ENCODE data around the gene BCKDHB. TPM values are rescaled to one million over a fixed set of nuclear protein-coding genes. Genes with fewer than 3 reads are reported as not detected.

BCKDHB gene
- total and polyA plus RNA-seq, 5 donors: 10.9 to 23.9 (median 17.9) TPM

DNA sequence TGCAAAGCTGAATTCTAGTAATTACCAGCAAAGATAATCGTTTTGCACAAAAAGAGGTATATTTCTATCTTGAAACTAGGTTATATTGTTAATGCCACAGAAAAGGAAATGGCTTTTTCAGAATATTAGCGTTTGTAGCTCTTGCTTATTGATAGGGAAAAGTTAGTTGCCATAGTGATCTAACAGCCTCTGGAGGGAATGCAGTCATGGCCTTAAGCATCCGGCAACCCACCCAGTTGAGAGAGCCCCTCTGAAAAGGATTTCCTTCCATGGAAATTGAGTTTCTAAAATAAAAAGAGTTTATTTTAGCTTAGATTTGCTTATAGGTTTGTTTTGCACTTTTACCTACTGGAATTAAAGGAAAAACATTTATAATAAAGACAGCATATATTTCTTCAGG, 224.5 kb downstream of the BCKDHB start:
- H3K4me1 ChIP-seq (ENCODE audit: control insufficient read depth, insufficient read depth, low read length): no peaks in the 10 kb centered on the region
- intact Hi-C loops (cut with DNase I): no loop called here
- 53% methylated on average over 3 of the region's 3 CpGs for WGBS

DNA sequence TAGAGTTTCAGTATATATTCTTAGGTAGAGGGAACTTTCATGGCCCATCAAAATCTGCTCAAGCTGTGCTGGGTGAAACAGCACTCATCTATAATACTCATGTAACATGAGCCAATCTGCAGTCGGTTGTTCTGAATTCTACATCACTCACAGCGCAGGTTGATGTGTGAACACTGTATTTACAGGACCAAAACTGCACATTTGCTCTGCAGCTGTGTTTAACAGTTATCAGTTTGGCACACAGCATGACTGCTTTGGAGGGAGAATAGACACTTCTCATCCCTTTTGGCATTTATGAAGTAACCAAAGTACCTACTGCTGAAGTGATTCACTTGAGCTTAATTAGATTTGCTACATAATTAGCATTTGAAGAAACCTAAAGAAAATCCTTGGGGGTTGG, 225.1 kb downstream of the BCKDHB start:
- Histone ChIP-seq H3K27ac (ENCODE audit: low read length) (no peak overlapping the region), H3K27me3 (ENCODE audit: control insufficient read depth, insufficient read depth) (no peaks in the 10 kb centered on the region), H3K4me1 (ENCODE audit: control insufficient read depth, insufficient read depth, low read length) (no peaks in the 10 kb centered on the region), H3K4me3 (ENCODE audit: low read length) (no peak overlapping the region), H3K9me3 (ENCODE audit: control insufficient read depth, low read length) (no peaks in the 10 kb centered on the region)
- intact Hi-C loops (cut with DNase I): no loop called here
- 46% methylated on average over 2 of the region's 2 CpGs for WGBS
- no peak for DNase-seq
- no peak for ATAC-seq

More for the DNA sequence above, 224.5 kb downstream of the BCKDHB start:
- H3K9me3 ChIP-seq (ENCODE audit: control insufficient read depth, low read length): no peaks in the 10 kb centered on the region
- H3K27me3 ChIP-seq (ENCODE audit: control insufficient read depth, insufficient read depth): no peaks in the 10 kb centered on the region
- ATAC-seq (no peak), DNase-seq (no peak)
- H3K27ac ChIP-seq (ENCODE audit: low read length): no peak overlapping the region
- H3K4me3 ChIP-seq (ENCODE audit: low read length): no peak overlapping the region

DNA sequence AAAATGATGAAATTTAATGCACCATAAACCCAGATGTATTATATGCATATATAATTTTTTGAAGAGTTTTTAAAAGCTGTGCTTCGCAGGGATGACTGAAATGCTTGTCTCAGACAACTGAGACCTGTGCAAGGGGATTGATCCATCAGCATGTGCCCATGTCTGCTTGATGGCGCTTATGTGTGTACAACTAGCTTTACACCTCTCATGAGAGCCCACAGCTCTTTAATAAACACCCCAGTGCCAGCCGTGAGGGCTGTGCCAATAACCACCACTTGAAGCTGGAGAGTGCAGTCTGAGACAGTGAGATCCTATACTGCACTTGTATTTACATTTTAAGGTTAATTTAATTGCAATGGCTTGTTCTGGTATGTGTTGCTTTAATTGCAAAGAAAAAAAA, 225.5 kb downstream of the BCKDHB start:
- intact Hi-C loops (cut with DNase I): no loop called here
- H3K4me3 ChIP-seq (ENCODE audit: low read length): no peak overlapping the region
- ATAC-seq (no peak), DNase-seq (peak in 1 of 3 donors; percentile 12)
- H3K4me1 ChIP-seq (ENCODE audit: control insufficient read depth, insufficient read depth, low read length): no peaks in the 10 kb centered on the region
- WGBS: 60% methylated on average over 3 of the region's 3 CpGs
- no peak overlapping the region for H3K27ac ChIP-seq (ENCODE audit: low read length)
- H3K27me3 ChIP-seq (ENCODE audit: control insufficient read depth, insufficient read depth): no peaks in the 10 kb centered on the region
- H3K9me3 ChIP-seq (ENCODE audit: control insufficient read depth, low read length): no peaks in the 10 kb centered on the region

DNA sequence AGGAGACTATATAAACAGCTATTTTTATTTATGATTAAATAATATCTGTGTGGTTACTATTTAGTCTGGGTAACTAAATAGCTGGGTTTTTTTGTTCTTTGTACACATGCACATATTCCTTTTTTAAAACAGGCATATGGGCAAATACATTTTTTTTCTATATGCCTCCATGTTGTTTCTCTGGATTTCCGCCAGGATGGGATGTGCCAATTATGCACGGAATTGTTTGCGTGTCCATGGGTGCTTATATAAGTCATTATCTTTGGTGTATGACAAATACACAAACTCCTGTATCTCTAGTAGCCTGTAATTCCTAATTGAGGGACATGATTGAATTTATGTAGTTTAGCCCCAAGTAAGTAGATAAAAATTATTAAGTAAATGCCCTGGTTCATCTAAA, 226.9 kb downstream of the BCKDHB start:
- intact Hi-C loops (cut with DNase I): no loop called here
- 62% methylated on average over 3 of the region's 3 CpGs for WGBS
- no peaks in the 10 kb centered on the region for H3K4me1 ChIP-seq (ENCODE audit: control insufficient read depth, insufficient read depth, low read length)
- ATAC-seq: no peak
- no peak overlapping the region for H3K27ac ChIP-seq (ENCODE audit: low read length)
- H3K27me3 ChIP-seq (ENCODE audit: control insufficient read depth, insufficient read depth): no peaks in the 10 kb centered on the region
- no peaks in the 10 kb centered on the region for H3K9me3 ChIP-seq (ENCODE audit: control insufficient read depth, low read length)
- no peak for DNase-seq
- no peak overlapping the region for H3K4me3 ChIP-seq (ENCODE audit: low read length)

DNA sequence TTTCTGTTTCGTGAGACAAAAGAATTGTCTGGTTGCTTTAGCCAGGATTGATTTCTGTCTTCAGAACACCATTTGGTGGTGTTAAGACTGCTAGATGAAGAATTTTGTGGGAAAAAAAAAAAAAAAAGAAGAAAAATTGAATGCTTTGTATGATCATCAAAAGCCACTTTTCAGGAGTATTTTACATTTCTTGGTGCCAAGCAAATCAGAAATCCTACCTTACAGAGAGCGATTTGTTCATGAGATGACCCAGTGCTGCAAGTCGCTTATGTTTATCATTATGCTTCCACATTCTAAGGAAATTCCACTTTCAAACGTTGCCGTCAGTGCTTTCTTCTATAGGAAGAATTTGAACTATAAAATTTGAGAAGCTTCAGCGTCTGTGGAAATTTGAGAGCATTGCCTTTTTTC, 228.7 kb downstream of the BCKDHB start:
- intact Hi-C loops (cut with DNase I): no loop called here
- 47% methylated on average over 6 of the region's 6 CpGs for WGBS
- H3K4me3 ChIP-seq (ENCODE audit: low read length): peak overlapping the region; percentile 50

DNA sequence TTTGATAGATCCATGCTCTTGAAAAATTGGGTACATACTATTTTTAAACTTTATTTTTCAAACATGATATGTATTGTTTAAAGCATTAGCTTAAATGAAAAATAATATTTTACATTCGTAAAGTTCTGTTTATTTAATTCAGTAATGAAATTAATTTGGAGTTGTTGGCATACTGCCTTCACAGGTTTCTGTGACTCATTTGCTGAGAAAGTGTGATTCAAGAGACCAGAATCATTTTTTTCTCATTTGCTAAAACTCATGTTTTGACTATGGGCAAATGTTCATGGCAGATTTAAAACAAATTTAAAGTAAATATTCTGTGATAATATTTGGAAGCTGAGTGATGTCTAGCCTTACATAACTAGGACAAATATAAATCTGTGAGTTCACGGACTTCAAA, 230.4 kb downstream of the BCKDHB start:
- H3K27me3 ChIP-seq (ENCODE audit: control insufficient read depth, insufficient read depth): no peaks in the 10 kb centered on the region
- H3K4me1 ChIP-seq (ENCODE audit: control insufficient read depth, insufficient read depth, low read length): no peaks in the 10 kb centered on the region
- no peaks in the 10 kb centered on the region for H3K9me3 ChIP-seq (ENCODE audit: control insufficient read depth, low read length)
- no peak for ATAC-seq
- no peak overlapping the region for H3K27ac ChIP-seq (ENCODE audit: low read length)
- no peak for DNase-seq
- H3K4me3 ChIP-seq (ENCODE audit: low read length): no peak overlapping the region
- 72% methylated on average over 2 of the region's 2 CpGs for WGBS
- intact Hi-C loops (cut with DNase I): no loop called here

More for the DNA sequence above, 228.7 kb downstream of the BCKDHB start:
- H3K27me3 ChIP-seq (ENCODE audit: control insufficient read depth, insufficient read depth): no peaks in the 10 kb centered on the region
- DNase-seq: no peak
- no peaks in the 10 kb centered on the region for H3K4me1 ChIP-seq (ENCODE audit: control insufficient read depth, insufficient read depth, low read length)
- no peak for ATAC-seq
- H3K27ac ChIP-seq (ENCODE audit: low read length): no peak overlapping the region
- H3K9me3 ChIP-seq (ENCODE audit: control insufficient read depth, low read length): no peaks in the 10 kb centered on the region

DNA sequence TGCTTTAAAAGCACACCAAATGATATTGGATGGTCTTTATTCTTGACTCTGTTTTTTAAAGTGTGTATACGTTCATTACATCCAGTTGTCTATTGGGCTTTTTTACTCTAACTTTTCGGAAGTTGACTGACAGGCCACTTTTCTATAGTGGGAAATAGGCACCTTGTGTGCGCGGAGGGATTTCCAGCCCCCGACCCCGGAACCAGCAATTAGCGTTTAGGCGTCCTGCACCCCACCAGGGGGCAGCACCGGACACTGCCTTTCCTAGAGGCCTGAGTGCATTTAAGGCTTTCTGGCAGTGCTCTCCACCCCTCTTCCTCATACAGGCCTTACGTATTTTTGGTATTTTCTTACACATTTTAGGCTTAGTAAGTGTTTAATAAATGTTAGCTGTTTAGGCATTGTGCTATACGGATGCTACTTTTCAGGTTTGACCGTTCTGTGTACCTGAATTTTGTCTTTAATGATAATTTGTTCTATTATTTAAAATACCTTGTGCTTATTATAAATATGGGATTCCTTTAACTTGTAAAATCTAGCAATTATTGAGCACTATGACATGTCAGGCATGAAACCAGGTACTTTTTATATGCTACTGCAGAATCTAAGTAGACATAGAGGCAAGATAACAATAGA, 231.8 kb downstream of the BCKDHB start:
- 46% methylated on average over 12 of the region's 12 CpGs for WGBS
- Histone ChIP-seq H3K9me3 (ENCODE audit: control insufficient read depth, low read length) (no peaks in the 10 kb centered on the region), H3K27me3 (ENCODE audit: control insufficient read depth, insufficient read depth) (no peaks in the 10 kb centered on the region), H3K27ac (ENCODE audit: low read length) (no peak overlapping the region), H3K4me1 (ENCODE audit: control insufficient read depth, insufficient read depth, low read length) (no peaks in the 10 kb centered on the region), H3K4me3 (ENCODE audit: low read length) (no peak overlapping the region)
- peak; percentile 58 to 65 for ATAC-seq
- intact Hi-C loops (cut with DNase I): no loop called here
- peak; percentile 73 to 87 (median 83) for DNase-seq

DNA sequence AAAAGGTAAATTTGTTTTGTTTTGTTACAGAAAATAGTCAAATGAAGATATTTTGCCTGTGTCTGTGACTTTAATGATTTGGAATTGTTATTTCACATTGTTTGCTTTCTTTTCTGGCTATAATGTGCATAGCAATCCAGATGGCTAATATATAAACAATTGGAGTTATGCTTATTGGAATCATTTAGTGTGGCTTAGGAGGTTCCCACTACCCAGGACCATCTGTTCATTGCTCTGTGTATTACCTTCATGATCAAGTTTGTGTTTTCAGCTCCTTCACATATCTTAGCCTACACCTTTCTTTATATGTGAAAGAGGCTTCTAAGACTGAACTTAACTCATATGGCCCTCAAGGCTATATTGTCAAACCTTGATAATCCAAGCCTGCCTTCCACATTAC, 232.9 kb downstream of the BCKDHB start:
- intact Hi-C loops (cut with DNase I): no loop called here
- no peak for ATAC-seq
- H3K27me3 ChIP-seq (ENCODE audit: control insufficient read depth, insufficient read depth): no peaks in the 10 kb centered on the region
- no peaks in the 10 kb centered on the region for H3K9me3 ChIP-seq (ENCODE audit: control insufficient read depth, low read length)
- H3K4me1 ChIP-seq (ENCODE audit: control insufficient read depth, insufficient read depth, low read length): no peaks in the 10 kb centered on the region
- H3K27ac ChIP-seq (ENCODE audit: low read length): no peak overlapping the region
- DNase-seq: no peak
- H3K4me3 ChIP-seq (ENCODE audit: low read length): no peak overlapping the region

DNA sequence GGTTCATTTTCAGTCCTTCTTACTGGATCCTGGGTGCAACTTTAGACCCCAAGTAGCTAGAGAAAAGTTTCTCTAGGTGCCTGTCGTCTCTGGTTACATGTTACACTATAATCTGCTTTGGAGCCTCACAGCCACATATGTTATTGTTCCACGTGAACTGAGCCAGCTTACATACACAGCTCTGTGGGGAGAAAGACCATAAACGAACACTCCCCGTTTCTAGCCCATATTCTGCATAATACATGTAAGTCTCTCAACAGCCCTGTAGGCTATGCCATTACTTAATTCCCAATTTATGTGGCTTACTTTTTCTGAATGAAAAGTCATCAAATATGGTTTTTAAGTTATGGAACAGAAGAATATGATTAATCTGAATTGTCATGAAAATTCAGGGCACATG, 233.8 kb downstream of the BCKDHB start:
- ATAC-seq: no peak
- WGBS: 92% methylated on average over 4 of the region's 4 CpGs
- intact Hi-C loops (cut with DNase I): no loop called here

DNA sequence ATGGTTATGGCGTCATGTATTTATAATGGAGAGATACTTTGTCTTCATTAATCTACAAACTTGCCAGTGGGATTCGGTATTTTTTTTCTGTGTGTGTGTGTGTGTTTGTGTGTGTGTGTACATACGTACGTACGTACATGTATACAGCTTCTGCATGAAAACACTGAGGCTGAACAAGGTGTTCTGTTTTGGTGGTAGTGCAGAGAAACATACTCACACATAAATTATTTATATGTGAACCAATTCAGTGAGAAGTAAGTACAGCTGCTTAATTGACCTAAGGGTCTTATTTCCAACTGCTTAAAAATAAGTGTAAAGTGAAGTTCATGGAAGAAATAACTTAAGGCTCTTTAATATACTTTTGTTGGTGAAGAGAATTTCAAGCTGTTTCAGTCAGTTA, 234.2 kb downstream of the BCKDHB start:
- Histone ChIP-seq H3K27ac (ENCODE audit: low read length) (no peak overlapping the region), H3K4me1 (ENCODE audit: control insufficient read depth, insufficient read depth, low read length) (no peaks in the 10 kb centered on the region), H3K4me3 (ENCODE audit: low read length) (no peak overlapping the region), H3K9me3 (ENCODE audit: control insufficient read depth, low read length) (no peaks in the 10 kb centered on the region), H3K27me3 (ENCODE audit: control insufficient read depth, insufficient read depth) (no peaks in the 10 kb centered on the region)
- DNase-seq (no peak), ATAC-seq (no peak)
- 85% methylated on average over 5 of the region's 5 CpGs for WGBS
- intact Hi-C loops (cut with DNase I): no loop called here

More for the DNA sequence above, 233.8 kb downstream of the BCKDHB start:
- H3K4me3 ChIP-seq (ENCODE audit: low read length): no peak overlapping the region
- H3K4me1 ChIP-seq (ENCODE audit: control insufficient read depth, insufficient read depth, low read length): no peaks in the 10 kb centered on the region
- H3K27ac ChIP-seq (ENCODE audit: low read length): no peak overlapping the region
- no peaks in the 10 kb centered on the region for H3K27me3 ChIP-seq (ENCODE audit: control insufficient read depth, insufficient read depth)
- no peak for DNase-seq
- H3K9me3 ChIP-seq (ENCODE audit: control insufficient read depth, low read length): no peaks in the 10 kb centered on the region

DNA sequence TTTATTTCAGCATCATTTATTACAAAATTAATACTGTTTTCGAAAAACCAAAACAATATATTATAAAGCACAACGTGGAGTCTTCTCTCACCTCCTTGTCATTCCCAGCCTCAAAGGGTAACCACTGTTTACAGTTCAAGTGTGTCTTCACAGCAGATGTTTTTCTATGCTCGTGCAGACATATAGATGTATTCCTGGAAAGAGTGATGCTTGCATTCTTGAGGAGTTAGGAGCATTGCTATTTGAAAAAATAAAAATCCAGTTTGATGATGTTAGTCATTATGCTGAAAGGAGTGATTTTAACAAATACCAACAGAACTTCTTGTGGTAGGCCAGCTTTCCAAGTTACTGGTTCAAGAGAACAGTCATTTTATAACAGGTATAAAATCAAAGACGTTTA, 234.9 kb downstream of the BCKDHB start:
- Histone ChIP-seq H3K9me3 (ENCODE audit: control insufficient read depth, low read length) (no peaks in the 10 kb centered on the region), H3K27me3 (ENCODE audit: control insufficient read depth, insufficient read depth) (no peaks in the 10 kb centered on the region), H3K4me1 (ENCODE audit: control insufficient read depth, insufficient read depth, low read length) (no peaks in the 10 kb centered on the region), H3K27ac (ENCODE audit: low read length) (no peak overlapping the region), H3K4me3 (ENCODE audit: low read length) (no peak overlapping the region)
- intact Hi-C loops (cut with DNase I): no loop called here
- WGBS: 59% methylated on average over 4 of the region's 4 CpGs
- DNase-seq: no peak
- no peak for ATAC-seq

DNA sequence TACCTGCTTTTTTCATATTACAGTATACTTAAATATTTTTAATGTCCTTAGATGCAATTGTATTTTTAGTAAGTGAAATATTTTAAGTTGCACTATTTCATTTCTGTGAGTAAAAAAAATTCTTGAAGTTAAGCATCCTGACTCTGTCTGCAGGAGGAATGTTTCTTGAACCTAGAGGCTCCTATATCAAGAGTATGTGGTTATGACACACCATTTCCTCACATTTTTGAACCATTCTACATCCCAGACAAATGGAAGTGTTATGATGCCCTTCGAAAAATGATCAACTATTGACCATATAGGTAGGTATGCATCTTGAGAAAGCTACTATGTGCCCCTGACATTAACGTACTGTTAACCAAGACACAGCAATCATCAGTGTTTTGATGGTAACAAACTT, 237.0 kb downstream of the BCKDHB start:
- WGBS: 95% methylated on average over 2 of the region's 2 CpGs

More for the DNA sequence above, 237.0 kb downstream of the BCKDHB start:
- no peak for DNase-seq
- Histone ChIP-seq H3K4me1 (ENCODE audit: control insufficient read depth, insufficient read depth, low read length) (no peaks in the 10 kb centered on the region), H3K4me3 (ENCODE audit: low read length) (no peak overlapping the region), H3K27me3 (ENCODE audit: control insufficient read depth, insufficient read depth) (no peaks in the 10 kb centered on the region), H3K27ac (ENCODE audit: low read length) (no peak overlapping the region), H3K9me3 (ENCODE audit: control insufficient read depth, low read length) (no peaks in the 10 kb centered on the region)
- ATAC-seq: no peak
- intact Hi-C loops (cut with DNase I): no loop called here

Measured in right cardiac atrium (tissue), 5 donors.